Measurements from ENCODE around the gene WT1. TPM values are rescaled to one million over a fixed set of nuclear protein-coding genes. Genes with fewer than 3 reads are reported as not detected.

WT1 gene
- total RNA-seq, 1 donor from 2014 or later: not detected

DNA sequence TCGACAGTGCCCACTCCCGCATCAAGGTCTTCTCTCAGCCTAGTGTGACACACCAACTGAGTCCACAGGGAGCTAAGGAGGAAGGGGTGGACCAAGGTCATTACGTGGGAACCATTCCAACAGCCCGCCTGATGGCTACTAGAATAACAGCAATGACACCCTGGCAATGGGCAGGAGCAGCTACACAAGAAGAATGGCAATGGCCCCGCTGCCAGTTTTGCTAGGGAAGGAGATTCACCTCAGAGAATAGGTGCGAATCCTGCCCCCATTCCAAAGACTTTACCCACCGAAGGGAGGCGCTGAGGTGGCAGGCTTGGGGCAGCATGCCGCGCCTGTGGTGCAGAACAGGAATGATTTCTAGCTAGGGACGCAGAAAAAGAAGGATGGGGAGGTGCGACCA, 9.1 kb downstream of the WT1 start:
- DNase-seq (ENCODE audit: low spot score): no peak
- ATAC-seq: no peak

DNA sequence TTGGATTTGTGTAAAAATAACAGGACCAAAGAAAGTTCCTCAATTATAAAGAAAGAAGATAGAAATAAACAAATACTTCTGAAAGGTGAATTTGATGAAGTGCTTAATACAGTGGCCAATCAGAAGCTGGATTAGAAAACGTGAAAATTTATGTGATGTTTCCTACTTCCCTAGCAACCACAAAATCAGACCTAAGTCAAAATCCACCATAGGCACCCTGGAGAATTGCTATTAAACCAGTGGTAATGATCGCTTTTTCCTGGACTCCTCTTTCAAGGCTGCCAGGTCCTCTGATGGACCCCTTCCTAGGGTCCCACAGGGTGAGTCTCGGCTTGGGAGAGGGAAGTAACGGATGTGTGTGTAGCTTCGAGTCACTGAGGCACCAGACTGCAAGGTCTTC, 9.6 kb downstream of the WT1 start:
- no peak for DNase-seq (ENCODE audit: low spot score)
- no peak for ATAC-seq

DNA sequence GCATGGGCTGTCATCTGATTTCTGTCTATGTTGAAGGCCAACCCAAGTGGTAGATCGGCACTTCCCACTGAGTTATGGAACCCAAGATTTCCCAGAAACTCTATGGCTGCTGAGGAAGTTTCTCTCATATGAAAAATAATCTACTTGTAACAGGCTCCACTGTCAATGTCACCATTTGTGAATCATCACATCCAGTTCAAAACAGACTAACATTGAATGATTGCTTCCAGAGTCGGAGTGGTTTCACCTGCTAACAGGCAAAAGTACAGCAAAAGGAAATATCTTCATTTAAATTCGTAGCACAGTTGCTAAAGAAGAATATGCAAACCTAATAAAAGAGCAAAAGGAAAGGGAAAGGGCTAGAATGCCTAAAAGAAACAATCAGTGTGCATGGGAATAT, 12.8 kb downstream of the WT1 start:
- DNase-seq (ENCODE audit: low spot score) (no peak), ATAC-seq (no peak)

DNA sequence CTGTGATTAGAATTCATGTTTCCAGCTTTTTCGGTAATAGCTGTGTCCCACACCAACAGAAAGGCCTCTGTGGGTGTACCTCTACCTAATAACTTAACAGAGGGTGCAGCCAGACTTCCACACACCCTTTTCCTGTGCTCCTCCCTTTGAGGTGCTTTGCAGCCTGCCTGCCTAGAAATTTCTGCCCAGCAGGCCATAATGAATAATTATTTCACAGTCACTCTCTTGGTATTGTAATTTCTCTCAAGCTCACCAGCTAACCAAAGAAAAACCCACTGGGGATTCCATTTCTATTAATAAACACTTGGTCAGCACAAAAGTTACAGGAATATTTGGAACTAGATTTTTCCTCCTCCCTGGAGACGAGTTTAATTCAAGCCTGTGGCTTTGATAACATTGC, 13.3 kb downstream of the WT1 start:
- ATAC-seq (no peak), DNase-seq (ENCODE audit: low spot score) (no peak)

DNA sequence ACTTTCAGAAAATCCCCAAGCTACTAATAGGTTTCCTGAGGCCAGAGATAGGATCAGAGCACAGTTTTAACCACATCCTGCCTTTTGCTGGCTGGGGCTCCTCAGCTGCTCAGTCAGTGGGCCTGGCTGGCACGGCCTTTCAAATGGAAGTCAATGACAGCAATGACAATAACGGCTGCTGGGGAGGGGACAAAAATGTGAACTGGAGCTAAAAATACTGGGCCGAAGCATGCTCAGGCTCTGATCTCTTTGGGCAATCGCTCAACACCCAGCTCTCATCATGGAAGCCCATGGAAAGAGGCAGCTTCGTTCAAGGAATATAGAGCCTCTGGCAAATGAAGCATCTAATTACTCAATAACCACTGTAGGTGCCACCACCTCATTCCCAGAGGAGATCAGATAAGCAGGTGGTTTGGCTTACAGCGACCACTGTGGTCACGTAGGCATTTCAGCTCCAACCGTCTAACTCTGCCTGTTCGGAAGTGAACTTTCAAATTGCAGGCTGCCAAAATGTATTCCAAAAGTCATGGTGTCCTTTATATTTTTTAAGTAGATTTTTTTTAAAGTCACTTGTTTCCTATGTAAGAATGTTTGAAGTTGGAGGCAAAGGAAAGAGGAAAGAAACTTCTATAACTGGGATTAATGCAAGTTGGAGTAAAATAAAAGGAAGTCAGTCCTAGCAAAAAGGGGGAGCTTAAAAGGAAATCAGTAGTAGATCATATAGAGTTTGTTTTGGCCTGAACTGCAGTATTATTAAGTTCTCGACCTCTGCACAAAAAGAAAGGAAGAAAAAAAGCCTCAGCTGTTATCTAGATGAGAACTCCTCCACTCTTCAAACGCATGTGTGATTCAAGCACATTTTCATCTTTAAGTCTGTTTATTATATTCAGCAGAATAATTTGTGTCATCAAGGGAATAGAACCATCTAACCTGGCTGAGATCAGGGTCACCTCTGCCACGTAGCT, 14.1 kb downstream of the WT1 start:
- no peak for ATAC-seq
- no peak for DNase-seq (ENCODE audit: low spot score)

DNA sequence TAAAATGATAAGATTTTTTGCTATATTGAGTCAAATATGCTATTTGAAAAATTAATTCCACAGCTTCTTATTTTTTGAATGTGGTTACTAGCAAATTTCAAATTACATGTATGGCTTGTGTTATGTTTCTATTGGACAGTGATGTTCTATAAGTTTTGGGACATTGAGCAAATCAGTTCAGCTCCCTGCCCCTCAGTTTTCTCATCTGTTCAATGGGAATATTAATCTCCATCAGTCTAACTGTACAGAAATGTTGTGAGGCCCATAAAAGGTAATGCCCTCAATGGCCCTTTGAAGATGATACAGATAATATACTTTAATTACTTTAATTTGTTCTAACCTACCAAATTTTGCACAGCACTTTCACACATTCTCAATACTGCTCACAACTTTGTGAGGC, 15.2 kb downstream of the WT1 start:
- no peak for DNase-seq (ENCODE audit: low spot score)
- no peak for ATAC-seq

DNA sequence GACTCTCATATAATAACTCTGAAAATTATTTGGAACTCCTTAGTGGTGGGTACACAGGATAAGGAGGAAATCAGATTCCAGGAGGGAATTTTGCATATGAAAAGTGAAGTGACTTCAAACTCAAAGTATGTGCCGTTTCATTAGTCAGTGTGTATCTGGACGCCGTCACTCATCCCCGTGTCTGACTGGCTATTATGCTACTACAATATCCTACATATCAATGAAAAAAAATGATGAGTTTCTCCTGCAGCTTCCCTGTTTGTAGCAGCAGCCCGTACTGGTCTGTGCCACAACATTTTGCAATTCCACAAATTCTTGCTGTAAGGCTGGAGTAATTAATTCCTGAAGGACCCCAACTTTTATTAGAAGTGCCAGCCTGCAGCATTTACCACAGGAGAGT, 16.5 kb downstream of the WT1 start:
- no peak for DNase-seq (ENCODE audit: low spot score)
- ATAC-seq: no peak

DNA sequence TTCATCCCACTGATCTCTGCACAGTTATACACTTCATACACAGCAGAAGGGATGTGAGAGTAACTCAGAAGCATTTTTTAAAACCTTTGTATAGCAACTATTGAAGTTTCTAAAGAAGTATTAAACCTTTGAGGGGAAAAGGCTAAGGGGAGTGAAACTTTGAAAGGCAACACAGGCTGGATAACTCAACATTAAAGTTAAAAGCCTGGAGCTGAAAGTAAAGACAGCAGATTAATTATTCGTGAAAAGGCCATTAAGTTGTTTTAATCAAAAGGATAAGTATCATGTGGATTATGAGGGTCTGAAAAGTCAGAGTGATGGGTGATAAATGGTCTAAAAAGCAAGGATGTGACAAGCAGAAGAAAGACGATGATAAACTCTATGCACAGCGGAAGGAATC, 17.5 kb downstream of the WT1 start:
- no peak for ATAC-seq
- DNase-seq (ENCODE audit: low spot score): no peak

DNA sequence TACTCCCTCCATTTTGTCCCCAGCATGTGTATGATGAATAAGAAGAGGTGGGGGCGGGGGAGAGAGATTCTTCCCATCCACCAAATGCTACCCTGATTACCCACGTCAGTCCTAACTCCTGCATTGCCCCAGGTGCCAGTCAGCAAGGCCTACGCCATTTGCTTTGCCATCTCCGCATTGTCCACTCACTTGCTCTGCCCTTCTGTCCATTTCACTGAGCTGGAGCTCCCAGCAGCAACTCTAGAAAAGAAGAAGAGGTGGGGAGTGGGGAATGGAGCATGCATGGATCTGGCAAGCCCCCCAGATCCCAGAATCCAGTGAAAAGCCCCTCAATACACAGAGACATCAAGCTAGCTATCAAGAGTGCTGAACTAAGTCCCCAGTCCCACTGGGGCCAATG, 19.0 kb downstream of the WT1 start:
- no peak for ATAC-seq
- no peak for DNase-seq (ENCODE audit: low spot score)

DNA sequence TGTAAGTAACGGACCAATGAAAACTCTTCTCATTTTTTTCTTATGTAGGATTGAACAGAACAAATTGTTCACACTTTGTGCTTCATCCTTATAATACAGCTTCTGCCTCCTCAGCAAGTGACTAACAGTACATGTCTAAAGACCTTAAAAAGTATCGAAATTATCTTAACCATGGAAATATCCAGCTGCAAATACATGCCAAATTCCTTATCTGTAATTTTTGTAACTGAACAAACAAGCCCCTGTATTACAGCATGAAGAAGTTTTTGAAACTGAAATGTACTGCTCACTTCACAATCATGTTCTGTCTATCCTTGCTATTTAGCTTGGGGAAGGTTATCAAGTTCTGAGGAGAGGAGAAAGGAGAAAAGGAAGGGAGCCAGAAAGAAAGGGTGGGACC, 20.4 kb downstream of the WT1 start:
- no peak for ATAC-seq
- DNase-seq (ENCODE audit: low spot score): no peak

DNA sequence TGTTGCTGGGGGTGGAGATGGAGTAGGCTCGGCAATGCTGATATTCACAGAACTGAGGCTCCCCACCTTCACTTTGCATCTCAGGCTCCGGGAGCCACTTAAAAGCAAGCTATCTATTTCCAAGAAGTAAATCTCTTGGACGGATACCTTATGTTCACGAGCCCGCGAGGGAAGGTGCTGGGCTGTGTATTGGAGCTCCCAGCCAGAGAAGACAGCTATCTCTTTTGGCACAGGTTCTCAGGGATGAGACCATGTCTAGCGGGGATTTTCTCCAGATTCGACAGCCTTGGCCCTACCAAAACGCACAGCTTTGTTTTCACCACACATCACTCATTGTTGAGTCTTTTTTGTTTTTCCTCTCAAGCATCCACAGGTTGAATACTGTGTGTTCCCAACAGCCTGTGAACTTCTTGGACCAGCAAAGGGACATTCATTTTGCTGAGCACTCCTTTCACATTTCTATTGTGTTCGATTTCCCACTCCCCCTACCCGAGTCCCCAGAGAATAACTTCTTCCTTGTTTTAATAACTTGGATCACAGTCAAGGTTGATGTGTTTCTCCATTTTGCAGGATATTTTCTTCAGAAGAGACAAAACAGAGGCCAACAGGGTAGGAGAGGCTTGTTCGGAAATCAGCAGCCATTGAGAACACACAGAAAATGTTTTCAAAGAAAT, 23.3 kb downstream of the WT1 start:
- ATAC-seq: no peak

DNA sequence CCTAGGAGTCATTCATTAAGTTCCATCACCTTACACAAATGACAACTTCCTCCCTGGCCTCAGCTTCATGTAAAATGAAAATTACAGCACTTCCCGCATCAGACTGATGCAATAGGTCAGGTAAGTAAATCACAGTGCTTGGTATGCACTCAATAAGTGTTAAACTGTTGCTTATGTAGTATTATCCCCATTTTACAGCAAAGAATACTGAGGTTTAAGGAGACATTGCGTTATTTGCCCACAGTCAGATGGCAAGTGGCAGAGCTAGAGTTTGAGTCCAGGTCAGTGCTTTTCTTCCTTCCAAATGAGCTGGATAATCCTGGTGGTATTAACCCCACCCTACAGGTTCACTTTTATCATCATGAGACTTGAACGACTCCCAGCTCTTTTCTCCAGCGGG, 29.7 kb downstream of the WT1 start:
- ATAC-seq (no peak), DNase-seq (ENCODE audit: low spot score) (no peak)

More for the DNA sequence above, 23.3 kb downstream of the WT1 start:
- no peak for DNase-seq (ENCODE audit: low spot score)

DNA sequence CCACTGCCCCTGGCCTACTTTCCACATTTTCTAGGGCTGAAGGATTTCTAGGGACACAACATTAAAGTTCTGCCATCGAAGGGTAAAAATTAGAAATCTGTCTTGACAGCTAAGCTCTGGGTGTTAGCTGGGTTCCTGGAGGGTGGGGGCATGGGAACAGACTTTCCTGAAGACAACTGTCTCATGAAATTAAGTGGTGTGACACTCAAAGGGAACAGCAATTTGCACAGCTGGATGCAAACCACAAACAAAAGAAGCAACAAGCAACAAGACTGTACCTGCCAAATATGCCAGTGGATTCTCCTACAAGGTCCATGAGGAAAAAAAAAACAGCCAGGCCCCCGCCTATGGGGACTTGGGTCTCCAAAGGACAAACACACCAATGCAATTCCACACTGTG, 32.5 kb downstream of the WT1 start:
- DNase-seq (ENCODE audit: low spot score) (no peak), ATAC-seq (no peak)

DNA sequence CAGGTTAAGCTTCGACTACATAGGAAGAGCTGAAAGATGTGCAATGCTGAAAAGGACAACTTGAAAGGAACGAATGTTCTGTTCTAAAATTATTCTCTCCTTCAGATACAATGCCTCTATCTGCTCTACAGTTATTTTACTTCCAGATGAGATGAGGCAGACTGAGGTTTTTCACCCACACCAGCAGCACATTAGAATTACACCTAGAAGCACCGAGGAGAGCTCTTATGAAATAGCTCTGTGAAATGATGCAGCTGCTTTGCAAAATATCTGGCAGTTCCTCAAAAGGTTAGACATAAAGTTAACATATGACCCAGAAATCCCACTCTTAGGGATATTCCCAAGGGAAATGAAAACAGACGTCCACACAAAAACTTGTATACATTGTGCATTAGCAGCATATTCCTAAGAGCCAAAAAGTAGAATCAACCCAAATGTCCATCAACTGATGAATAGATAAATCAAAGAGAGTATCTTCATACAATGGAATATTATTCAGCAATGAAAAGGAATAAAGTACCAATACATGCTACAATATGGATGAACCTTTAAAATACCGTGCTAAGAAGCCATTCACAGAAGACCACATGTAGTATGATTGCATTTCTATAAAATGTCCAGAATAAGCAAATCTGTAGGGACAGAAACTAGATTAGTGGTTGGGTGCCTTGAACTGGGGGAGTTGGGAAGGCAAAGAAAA, 34.5 kb downstream of the WT1 start:
- no peak for ATAC-seq
- no peak for DNase-seq (ENCODE audit: low spot score)

DNA sequence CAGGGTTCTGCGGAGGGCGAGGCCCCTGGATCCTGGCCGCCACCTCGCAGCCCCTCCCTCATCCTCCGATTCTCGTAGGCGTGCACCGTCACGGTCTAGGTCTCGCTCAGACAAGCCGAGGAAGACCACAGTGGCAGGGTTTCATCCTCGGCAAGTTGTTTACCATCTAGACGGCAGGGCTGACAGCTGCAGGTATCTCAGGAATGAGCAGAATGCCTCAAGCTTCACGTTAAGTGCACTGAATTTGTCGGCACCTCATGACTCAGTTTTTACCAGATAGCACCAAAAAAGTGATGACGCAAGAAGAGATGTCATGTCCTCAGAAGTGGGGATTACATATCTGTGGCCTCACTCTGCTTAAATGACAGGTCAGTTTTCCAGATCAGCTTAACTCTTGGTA, 35.1 kb downstream of the WT1 start:
- ATAC-seq (no peak), DNase-seq (ENCODE audit: low spot score) (no peak)

DNA sequence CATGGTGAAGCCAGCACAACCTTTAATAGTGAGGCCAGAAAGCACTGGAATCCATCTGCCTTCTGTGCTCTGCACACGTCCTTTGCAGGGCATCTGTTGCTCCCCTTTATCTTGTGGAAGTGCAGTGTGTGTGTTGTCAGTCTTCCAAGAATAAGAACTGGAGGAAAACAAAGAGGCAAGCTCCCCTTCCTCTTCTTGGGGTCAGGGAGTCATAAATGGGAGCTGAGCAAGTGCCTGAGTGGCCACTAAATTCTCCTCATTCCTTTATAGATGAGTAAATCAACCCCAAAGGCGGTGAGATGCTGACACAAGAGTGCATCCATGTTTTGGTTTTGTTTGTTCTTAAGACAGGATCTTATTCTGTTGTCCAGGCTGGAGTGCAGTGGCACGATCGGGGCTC, 38.3 kb downstream of the WT1 start:
- no peak for ATAC-seq
- no peak for DNase-seq (ENCODE audit: low spot score)

DNA sequence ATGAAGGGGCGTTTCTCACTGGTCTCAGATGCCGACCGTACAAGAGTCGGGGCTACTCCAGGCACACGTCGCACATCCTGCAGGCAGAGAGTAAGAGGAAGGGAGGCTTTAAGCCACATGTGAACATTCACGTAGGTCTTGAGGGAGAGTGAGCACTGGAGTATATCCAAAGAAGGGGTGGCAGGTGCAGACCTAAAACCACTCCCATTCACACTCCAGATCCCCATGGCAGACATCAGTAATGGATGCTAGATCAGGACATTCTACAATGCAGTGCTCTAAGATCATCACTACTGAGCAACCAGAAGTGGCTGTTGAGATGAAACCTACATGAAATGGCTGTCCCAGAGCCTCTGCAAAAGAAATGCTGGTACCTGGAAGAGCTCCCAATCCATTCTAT, 39.0 kb downstream of the WT1 start:
- ATAC-seq (no peak), DNase-seq (ENCODE audit: low spot score) (no peak)

DNA sequence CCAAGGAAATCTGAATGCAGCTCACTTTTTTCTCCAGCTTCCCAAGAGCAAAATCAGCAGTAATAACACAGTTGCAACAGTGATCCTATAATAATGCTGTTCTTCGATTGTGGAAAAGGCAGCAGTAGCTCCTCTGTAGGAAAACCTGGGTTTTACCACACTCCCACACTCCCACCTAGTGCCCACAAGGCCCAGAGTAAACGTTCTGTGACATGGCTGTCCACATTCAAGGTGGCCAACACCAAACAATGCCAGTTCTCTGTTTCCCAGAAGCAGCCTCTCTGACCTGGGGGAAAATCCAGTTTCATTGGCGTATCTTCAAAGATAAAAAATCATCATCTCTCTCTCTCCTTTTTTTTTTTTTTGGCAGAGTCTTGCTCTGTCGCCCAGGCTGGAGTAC, 40.2 kb downstream of the WT1 start:
- DNase-seq (ENCODE audit: low spot score) (no peak), ATAC-seq (no peak)

DNA sequence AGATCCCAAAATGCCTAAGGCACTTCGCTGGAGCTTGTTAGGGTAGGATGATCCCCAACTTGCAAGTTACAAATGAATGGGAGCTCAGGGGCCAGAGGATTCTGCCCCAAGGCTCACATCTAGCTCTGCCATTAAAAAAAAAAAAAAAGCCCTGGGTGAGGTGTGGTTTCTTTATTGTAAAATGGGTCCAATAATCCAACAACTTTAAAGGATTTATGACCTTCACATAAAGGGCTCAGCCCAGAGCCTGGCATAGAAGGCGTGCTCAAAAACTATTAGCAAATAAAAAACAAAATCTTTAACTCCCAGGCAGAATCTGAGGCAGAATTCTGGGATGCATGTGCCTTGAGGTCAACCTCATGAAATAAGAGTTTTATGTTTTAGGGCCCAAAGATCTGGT, 42.5 kb downstream of the WT1 start:
- ATAC-seq (no peak), DNase-seq (ENCODE audit: low spot score) (no peak)

DNA sequence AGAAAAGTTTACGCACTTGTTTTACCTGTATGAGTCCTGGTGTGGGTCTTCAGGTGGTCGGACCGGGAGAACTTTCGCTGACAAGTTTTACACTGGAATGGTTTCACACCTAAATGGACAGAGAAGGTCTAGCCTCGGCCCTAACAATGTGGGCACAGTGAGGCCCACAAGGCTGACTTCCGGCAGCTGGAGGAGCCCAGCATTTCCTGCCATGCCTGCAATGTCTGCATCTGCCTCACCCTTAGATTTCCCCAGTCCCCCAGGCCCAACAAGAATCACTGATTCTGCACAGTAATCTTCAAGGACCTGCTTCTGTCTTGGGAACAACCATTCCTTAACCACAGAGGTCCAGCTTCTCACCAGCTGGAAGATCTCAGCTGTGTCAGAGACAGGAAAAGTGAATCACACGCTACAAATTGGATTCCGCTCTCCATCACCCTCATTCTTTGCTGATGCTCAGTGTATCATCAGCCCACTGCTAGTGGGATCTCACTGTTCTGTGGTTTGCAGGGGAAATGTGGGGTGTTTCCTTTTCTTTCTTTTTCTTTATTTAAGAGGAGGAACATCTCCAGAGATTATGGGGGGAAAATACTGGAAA, 43.3 kb downstream of the WT1 start:
- no peak for DNase-seq (ENCODE audit: low spot score)
- no peak for ATAC-seq

DNA sequence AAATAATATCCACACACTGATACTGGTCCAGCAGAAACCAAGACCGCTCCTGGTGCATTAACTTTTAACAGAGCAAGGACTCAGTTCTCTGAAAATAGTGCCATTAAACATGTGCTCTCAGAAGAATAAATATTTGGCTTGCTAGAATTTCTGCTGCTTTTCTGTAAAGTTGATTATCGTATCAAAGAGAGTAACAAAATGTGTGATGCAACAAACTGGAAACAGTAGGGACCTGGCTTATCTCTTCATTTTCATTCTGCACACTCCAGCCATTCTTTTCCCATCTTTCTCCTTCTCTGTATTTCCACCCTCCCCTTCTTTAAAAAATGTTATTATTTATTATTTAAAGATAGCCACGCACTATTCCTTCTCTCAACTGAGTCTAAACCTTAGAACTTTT, 43.9 kb downstream of the WT1 start:
- DNase-seq (ENCODE audit: low spot score): no peak

More for the DNA sequence above, 43.9 kb downstream of the WT1 start:
- no peak for ATAC-seq
